Measurements from ENCODE around the gene TSPAN9. TPM values are rescaled to one million over a fixed set of nuclear protein-coding genes. Genes with fewer than 3 reads are reported as not detected.

The TSPAN9 gene
- polyA plus RNA-seq, 1 of the 3 experiments (the other 2 are of a cell fraction), result 34.9 TPM

- WGBS (ENCODE audit: low lambda C conversion rate), result 93% methylated on average over 4 of the region's 5 CpGs
- TF ChIP-seq MAX (IDR thresholded peaks at IDR 0.05; ENCODE audit: low read depth) (no peak), FOXJ3 (CRISPR knock-in tag; IDR thresholded peaks at IDR 0.05) (no peak), IRF3 (IDR thresholded peaks at IDR 0.05; ENCODE audit: low read depth, low read length) (no peak), JUND (IDR thresholded peaks at IDR 0.05) (no peak), USF2 (IDR thresholded peaks at IDR 0.05; ENCODE audit: borderline replicate concordance, low read depth, low read length) (no peak)
- Histone ChIP-seq H3K79me2 (ENCODE audit: insufficient read depth) (no peaks in the 10 kb centered on the region; the same call in 1 of the 2 replicates), H3K9ac (no peak overlapping the region), H3K36me3 (replicated peaks in 1 of 2; ENCODE audit: control insufficient read depth in 1 of 2, insufficient read depth in 2 of 2, low read length in 1 of 2) (no peaks in the 10 kb centered on the region), H2AFZ (ENCODE audit: low read depth) (no peak overlapping the region), H3K27me3 (ENCODE audit: insufficient read depth) (no peaks in the 10 kb centered on the region), H3K4me2 (no peak overlapping the region), H3K27ac (ENCODE audit: low read depth in 2 of 2, low read length in 1 of 2) (no peak overlapping the region), H4K20me1 (ENCODE audit: insufficient read depth) (peaks cover 20% of the 10 kb centered on the region), H3F3A (replicated peaks; ENCODE audit: insufficient read depth) (no peaks in the 10 kb centered on the region), H3K4me1 (ENCODE audit: control insufficient read depth in 1 of 2, insufficient read depth in 2 of 2, low read depth in 1 of 2, low read length in 1 of 2) (peaks cover 0 to 38% of the 10 kb centered on the region in 2 experiments; a peak in 3 of 4 replicates), H3K9me3 (no peaks in the 10 kb centered on the region), H3K4me3 (ENCODE audit: low read depth in 2 of 2, low read length in 1 of 2) (no peak overlapping the region), H3K9me2 (no peaks in the 10 kb centered on the region)
- ChIA-PET POLR2A (interaction anchor here (0.9 kb wide), 1 partner anchor 10 kb away, joined by 4 read pairs; no protein-coding TSS in a partner anchor), CTCF (interaction anchor here (0.9 to 8.1 kb wide), 10 partner anchors 12 to 133 kb away, joined by 3 to 99 read pairs (median 4); no protein-coding TSS in a partner anchor)
- no peak for DNase-seq
Observed at GRCh38 chr12:3206536-3207072, 129.4 kb downstream of the TSPAN9 start.

- DNase-seq, result no peak
- no peaks in the 10 kb centered on the region for H3F3A ChIP-seq (replicated peaks; ENCODE audit: insufficient read depth)
- TF ChIP-seq USF1 (IDR thresholded peaks at IDR 0.05; ENCODE audit: borderline replicate concordance, low read depth), result no peak
- no peak for TF ChIP-seq GATA2 (CRISPR knock-in tag; IDR thresholded peaks at IDR 0.05)
- TF ChIP-seq TAF1 (IDR thresholded peaks at IDR 0.05; ENCODE audit: borderline replicate concordance, low read depth, low read length), result no peak
- TF ChIP-seq USF2 (IDR thresholded peaks at IDR 0.05; ENCODE audit: borderline replicate concordance, low read depth, low read length), result no peak
- no peak for TF ChIP-seq YY1 (IDR thresholded peaks at IDR 0.05; ENCODE audit: low read depth)
- TF ChIP-seq NFIC (IDR thresholded peaks at IDR 0.05; ENCODE audit: borderline replicate concordance), result no peak
- no peak for TF ChIP-seq EZH2phosphoT487 (IDR thresholded peaks at IDR 0.05; ENCODE audit: borderline replicate concordance, low read depth)
- no peak for TF ChIP-seq CHD2 (IDR thresholded peaks at IDR 0.05; ENCODE audit: low read length, partially characterized antibody)
- no peak for TF ChIP-seq POLR2AphosphoS5 (IDR thresholded peaks at IDR 0.05; ENCODE audit: low read depth, low read length)
- no peak for TF ChIP-seq IRF3 (IDR thresholded peaks at IDR 0.05; ENCODE audit: low read depth, low read length)
- TF ChIP-seq MAX (IDR thresholded peaks at IDR 0.05; ENCODE audit: low read depth), result no peak
- TF ChIP-seq FOXM1 (IDR thresholded peaks at IDR 0.05; ENCODE audit: low read depth), result no peak
- H3K4me3 ChIP-seq (ENCODE audit: low read depth in 2 of 2, low read length in 1 of 2), result no peak overlapping the region
- H3K4me1 ChIP-seq (ENCODE audit: control insufficient read depth in 1 of 2, insufficient read depth in 2 of 2, low read depth in 1 of 2, low read length in 1 of 2), result peaks cover 0 to 33% of the 10 kb centered on the region in 2 experiments; a peak in 2 of 4 replicates
- H3K9ac ChIP-seq, result no peak overlapping the region
- WGBS (ENCODE audit: low lambda C conversion rate), result 80% methylated on average over 7 of the region's 7 CpGs
- no peak overlapping the region for H2AFZ ChIP-seq (ENCODE audit: low read depth)
- ChIA-PET CTCF (interaction anchor here (0.9 to 8.1 kb wide), 13 partner anchors 10 to 134 kb away, joined by 3 to 99 read pairs (median 4); no protein-coding TSS in a partner anchor), POLR2A (interaction anchor here (0.9 kb wide), 1 partner anchor 9 kb away, joined by 4 read pairs; no protein-coding TSS in a partner anchor)
- no peaks in the 10 kb centered on the region for H3K27me3 ChIP-seq (ENCODE audit: insufficient read depth)
- peaks cover 16% of the 10 kb centered on the region for H4K20me1 ChIP-seq (ENCODE audit: insufficient read depth)
- no peaks in the 10 kb centered on the region for H3K36me3 ChIP-seq (replicated peaks in 1 of 2; ENCODE audit: control insufficient read depth in 1 of 2, insufficient read depth in 2 of 2, low read length in 1 of 2)
- H3K79me2 ChIP-seq (ENCODE audit: insufficient read depth), result no peaks in the 10 kb centered on the region; the same call in 1 of the 2 replicates
- H3K4me2 ChIP-seq, result no peak overlapping the region
- no peaks in the 10 kb centered on the region for H3K9me2 ChIP-seq
- no peak overlapping the region for H3K27ac ChIP-seq (ENCODE audit: low read depth in 2 of 2, low read length in 1 of 2)
- no peaks in the 10 kb centered on the region for H3K9me3 ChIP-seq
Observed at GRCh38 chr12:3207175-3207574, 130.0 kb downstream of the TSPAN9 start.

Measured in SK-N-SH (cell line).